GM12865 (cell line): ENCODE results near the gene TBXAS1.

Source experiments
- DNase-seq: peaks from one replicate; pipeline ENCODE4 v3.0.0; 2010; ENCODE audit warnings: low read depth
- H3K4me3 ChIP-seq: 2 replicates; pipeline ENCODE4 v1.5.1; 2011; ENCODE audit warnings: mild to moderate bottlenecking, low read depth, low read length, control low read depth
- CTCF ChIP-seq: IDR thresholded peaks from 2 replicates; pipeline ENCODE4 v1.5.1; 2011; ENCODE audit warnings: low read length, control low read depth, low read depth, inconsistent platforms; ENCODE audit not compliant: insufficient read depth; ENCODE audit errors: missing control alignments

Gene TBXAS1

GRCh38 chr7:139993592-139993991 lies 164.5 kb downstream of the TBXAS1 start:
- DNase-seq, result no peak
- TF ChIP-seq CTCF, result no peak
- no peak overlapping the region for H3K4me3 ChIP-seq

GRCh38 chr7:139994356-139994755 lies 165.3 kb downstream of the TBXAS1 start:
- TF ChIP-seq CTCF, result no peak
- DNase-seq, result no peak
- H3K4me3 ChIP-seq, result no peak overlapping the region

GRCh38 chr7:139995017-139995915 lies 166.2 kb downstream of the TBXAS1 start:
- no peak overlapping the region for H3K4me3 ChIP-seq
- no peak for TF ChIP-seq CTCF
- no peak for DNase-seq

GRCh38 chr7:139998572-139998971 lies 169.5 kb downstream of the TBXAS1 start:
- TF ChIP-seq CTCF, result no peak
- no peak overlapping the region for H3K4me3 ChIP-seq
- no peak for DNase-seq

- no peak for TF ChIP-seq CTCF
- no peak for DNase-seq
- H3K4me3 ChIP-seq, result no peak overlapping the region
Observed at GRCh38 chr7:139999516-139999915, 170.5 kb downstream of the TBXAS1 start.

GRCh38 chr7:140000666-140001268 lies 171.7 kb downstream of the TBXAS1 start:
- no peak for DNase-seq
- no peak overlapping the region for H3K4me3 ChIP-seq
- TF ChIP-seq CTCF, result no peak
